KG1 (cell line): Measurements from ENCODE around the gene PNLIPRP3.

ENCODE experiments used
- DNase-seq: peaks from one replicate; lab custom pipeline; 2025; lab: John Stamatoyannopoulos, UW

Gene PNLIPRP3

GRCh38 chr10:116451711-116452337, 24.2 kb downstream of the PNLIPRP3 start:
- no peak for DNase-seq

GRCh38 chr10:116452338-116452720, 24.7 kb downstream of the PNLIPRP3 start:
- DNase-seq, result no peak

- DNase-seq, result no peak
Measured at GRCh38 chr10:116457488-116457887, 29.8 kb downstream of the PNLIPRP3 start.

- no peak for DNase-seq
Measured at GRCh38 chr10:116460219-116460618, 32.6 kb downstream of the PNLIPRP3 start.

- DNase-seq, result no peak
Measured at GRCh38 chr10:116461680-116462079, 34.0 kb downstream of the PNLIPRP3 start.

- no peak for DNase-seq
Measured at GRCh38 chr10:116464257-116464656, 36.6 kb downstream of the PNLIPRP3 start.

- DNase-seq, result no peak
Measured at GRCh38 chr10:116465546-116465945, 37.9 kb downstream of the PNLIPRP3 start.

- DNase-seq, result no peak
Measured at GRCh38 chr10:116466715-116467422, 39.2 kb downstream of the PNLIPRP3 start.

GRCh38 chr10:116469437-116469836, 41.8 kb downstream of the PNLIPRP3 start:
- DNase-seq, result no peak

GRCh38 chr10:116470071-116470470, 42.4 kb downstream of the PNLIPRP3 start:
- no peak for DNase-seq

- no peak for DNase-seq
Measured at GRCh38 chr10:116470768-116471415, 43.2 kb downstream of the PNLIPRP3 start.

GRCh38 chr10:116472891-116473290, 45.2 kb downstream of the PNLIPRP3 start:
- DNase-seq, result no peak

GRCh38 chr10:116475866-116476265, 48.2 kb downstream of the PNLIPRP3 start:
- no peak for DNase-seq

GRCh38 chr10:116476461-116476860, 48.8 kb downstream of the PNLIPRP3 start:
- no peak for DNase-seq

GRCh38 chr10:116477986-116478664, 50.5 kb downstream of the PNLIPRP3 start:
- no peak for DNase-seq

- DNase-seq, result no peak
Measured at GRCh38 chr10:116486770-116487448, 59.3 kb downstream of the PNLIPRP3 start.

- DNase-seq, result no peak
Measured at GRCh38 chr10:116487522-116488430, 60.1 kb downstream of the PNLIPRP3 start.

- no peak for DNase-seq
Measured at GRCh38 chr10:116489460-116489859, 61.8 kb downstream of the PNLIPRP3 start.

GRCh38 chr10:116490028-116490662, 62.5 kb downstream of the PNLIPRP3 start:
- DNase-seq, result peak; percentile 2

GRCh38 chr10:116504786-116505185, 77.1 kb downstream of the PNLIPRP3 start:
- no peak for DNase-seq

GRCh38 chr10:116510565-116510964, 82.9 kb downstream of the PNLIPRP3 start:
- no peak for DNase-seq
